Esophagus (tissue), 2 donors: ENCODE data around the gene MYO18B. TPM values are rescaled to one million over a fixed set of nuclear protein-coding genes. Genes with fewer than 3 reads are reported as not detected.
"Not testable (repeated sequence)": the region's sequence is repeated elsewhere in the genome, so short reads cannot be mapped to it uniquely, and the experiment has no call there.

Experiments used
- H3K27ac ChIP-seq, 2 donors: one replicate each; pipeline ENCODE4 v1.5.1; 2013; ENCODE audit warnings: low read depth in 2 of 2, mild to moderate bottlenecking in 2 of 2, inconsistent platforms in 1 of 2, low read length in 1 of 2, moderate library complexity in 1 of 2
- H3K27me3 ChIP-seq, 2 donors: one replicate each; pipeline ENCODE4 v1.6.1; 2013; ENCODE audit warnings: low read length in 2 of 2, control low read depth in 1 of 2, mild to moderate bottlenecking in 1 of 2; ENCODE audit not compliant: insufficient read depth in 2 of 2, control insufficient read depth in 1 of 2
- H3K36me3 ChIP-seq, 2 donors: one replicate each; pipeline ENCODE4 v1.6.1; 2013; ENCODE audit warnings: low read length in 1 of 2; ENCODE audit not compliant: control insufficient read depth in 2 of 2, insufficient read depth in 2 of 2
- H3K4me1 ChIP-seq, 2 donors: one replicate each; pipeline ENCODE4 v1.6.1; 2013; ENCODE audit warnings: low read length in 1 of 2; ENCODE audit not compliant: control insufficient read depth in 2 of 2, insufficient read depth in 2 of 2
- H3K4me3 ChIP-seq, 2 donors: one replicate each; pipeline ENCODE4 v1.5.1; 2013; ENCODE audit warnings: low read length in 2 of 2, mild to moderate bottlenecking in 2 of 2, low read depth in 1 of 2, moderate library complexity in 1 of 2
- H3K9me3 ChIP-seq, 2 donors: one replicate each; pipeline ENCODE4 v1.6.1; 2013; ENCODE audit warnings: mild to moderate bottlenecking in 2 of 2, low read depth in 1 of 2, low read length in 1 of 2, moderate library complexity in 1 of 2; ENCODE audit not compliant: control insufficient read depth in 2 of 2, insufficient read depth in 1 of 2
- WGBS, 2 donors: extraction: QIAGEN DNeasy Blood & Tissue Kit; methylation state at CpG; one replicate each; pipeline ENCODE4 v1.1.7; 2013; 5-methylcytosine and 5-hydroxymethylcytosine counted together
- polyA plus RNA-seq, 2 donors: library from polyadenylated mRNA; stranded (reverse); fragments of 200-250 nt; gene quantifications; one replicate each; pipeline ENCODE4 v1.2.3, GENCODE V29; 2013
- donor health status: healthy with polysubstance abuse.
- donor health status: Bipolar disorder and iron deficiency.

Gene MYO18B
- polyA plus RNA-seq, 2 donors = 0.29 to 0.31 TPM

DNA sequence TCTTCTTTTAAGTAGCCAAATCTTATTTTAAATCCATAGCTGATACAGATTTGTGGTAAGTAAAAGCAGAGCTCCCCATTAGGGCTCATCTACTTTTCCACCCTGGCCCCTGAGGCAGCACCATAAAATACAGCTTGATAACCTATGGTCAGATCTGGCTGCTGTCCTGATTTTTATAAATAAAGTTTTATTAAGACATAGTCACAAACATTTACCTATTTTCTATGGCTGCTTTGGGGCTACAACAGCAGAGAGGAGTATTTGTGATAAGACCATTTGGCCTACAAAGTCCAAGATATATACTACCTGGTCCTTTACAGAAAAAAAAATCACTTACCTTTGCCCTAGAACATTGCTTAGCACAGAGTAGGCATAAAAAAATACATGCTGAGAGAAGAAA, 227.3 kb downstream of the MYO18B start:
- Histone ChIP-seq H3K4me1 (no peaks in the 10 kb centered on the region), H3K27me3 (no peaks in the 10 kb centered on the region), H3K4me3 (no peak overlapping the region), H3K9me3 (no peaks in the 10 kb centered on the region), H3K27ac (no peak overlapping the region), H3K36me3 (no peaks in the 10 kb centered on the region)

DNA sequence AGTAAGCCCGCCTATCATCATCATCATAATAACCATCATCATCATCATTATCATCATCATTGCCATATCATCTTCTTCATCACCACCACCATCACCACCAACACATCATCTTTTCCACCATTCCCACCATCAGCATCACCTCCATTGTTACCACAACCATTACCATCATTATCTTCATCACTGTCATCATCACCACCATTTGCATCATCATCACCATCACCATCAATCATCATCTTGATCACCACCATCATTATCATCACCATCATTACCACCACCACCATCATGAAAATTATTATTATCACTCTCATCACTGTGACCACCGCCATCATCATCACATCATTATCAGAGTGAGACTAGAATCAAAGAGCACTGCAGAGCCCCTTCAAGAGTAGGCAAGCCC, 227.9 kb downstream of the MYO18B start:
- 79 to 86% methylated on average over 2 of the region's 2 CpGs for WGBS, 2 donors
- Histone ChIP-seq H3K4me3 (no peak overlapping the region), H3K27ac (no peak overlapping the region), H3K36me3 (no peaks in the 10 kb centered on the region), H3K27me3 (no peaks in the 10 kb centered on the region), H3K4me1 (no peaks in the 10 kb centered on the region), H3K9me3 (no peaks in the 10 kb centered on the region)

DNA sequence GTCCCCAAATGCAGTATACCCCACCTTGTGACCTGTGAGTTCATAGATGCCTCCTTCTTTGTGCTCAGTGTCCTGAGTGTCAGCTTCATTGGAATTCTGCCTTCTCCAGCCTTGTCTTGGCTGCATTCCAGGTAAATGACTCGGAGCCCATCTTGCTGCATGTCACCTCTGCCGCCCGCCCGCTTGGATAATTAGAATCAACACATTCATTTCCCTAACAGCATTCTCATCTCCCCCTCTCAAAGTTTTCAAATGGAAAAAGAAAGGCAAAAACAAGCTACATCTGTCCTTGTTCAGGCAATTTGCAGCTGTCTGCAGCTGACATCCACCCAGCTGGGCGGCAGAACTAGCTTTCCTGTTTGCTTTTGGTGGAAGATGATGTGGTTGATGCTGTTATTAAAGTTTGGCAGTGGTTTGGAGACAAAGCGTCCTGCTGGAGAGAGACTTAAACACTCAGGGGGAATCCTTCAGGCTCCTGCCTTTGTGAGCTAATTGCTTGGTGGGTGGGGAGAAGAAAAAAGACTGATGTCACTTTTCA, 228.5 kb downstream of the MYO18B start:
- H3K36me3 ChIP-seq = no peaks in the 10 kb centered on the region
- WGBS, 2 donors = 11 to 20% methylated on average over 6 of the region's 6 CpGs

DNA sequence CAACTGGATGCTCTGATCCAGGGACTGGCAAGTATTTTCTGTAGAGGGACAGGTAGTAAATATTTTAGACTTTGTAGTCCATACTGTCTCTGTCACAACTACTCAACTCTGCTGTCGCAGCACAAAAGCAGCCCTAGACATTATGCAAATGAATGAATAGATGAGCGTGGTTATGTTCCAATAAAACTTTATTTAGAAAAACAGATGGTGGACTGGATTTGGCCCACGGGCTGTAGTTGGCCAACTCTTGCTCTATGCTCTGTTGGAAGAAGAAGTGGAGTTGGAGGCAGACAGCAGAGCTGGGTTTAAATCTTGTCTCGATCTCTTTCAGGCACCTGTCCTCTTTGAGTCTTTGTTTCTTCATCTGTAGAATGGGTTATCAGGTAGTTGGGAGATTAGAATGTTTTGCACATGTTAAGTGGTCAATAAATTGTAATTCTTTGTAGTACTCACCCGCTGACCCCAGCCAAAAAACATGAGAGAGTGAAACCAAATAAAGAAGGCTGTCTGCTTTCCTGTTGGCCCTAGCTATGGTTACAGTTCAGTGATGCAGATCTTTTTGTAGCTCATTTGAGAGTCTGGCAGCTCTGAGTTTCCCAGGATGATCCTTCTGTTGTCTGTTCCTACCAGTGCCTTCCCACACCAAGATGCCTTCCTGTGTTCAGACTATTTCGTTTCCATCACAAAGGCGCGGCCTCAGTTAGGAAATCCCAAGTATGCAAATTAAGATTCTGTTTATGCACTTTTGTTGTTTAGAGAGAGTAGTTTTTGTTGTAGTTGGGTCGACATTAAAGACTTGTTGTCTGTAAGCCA, 229.2 kb downstream of the MYO18B start:
- Histone ChIP-seq H3K4me3 (no peak overlapping the region), H3K27ac (no peak overlapping the region), H3K4me1 (no peaks in the 10 kb centered on the region), H3K36me3 (no peaks in the 10 kb centered on the region), H3K9me3 (no peaks in the 10 kb centered on the region), H3K27me3 (no peaks in the 10 kb centered on the region)
- 61 to 63% methylated on average over 9 of the region's 9 CpGs for WGBS, 2 donors

More for the DNA sequence above, 228.5 kb downstream of the MYO18B start:
- no peak overlapping the region for H3K27ac ChIP-seq
- H3K9me3 ChIP-seq = no peaks in the 10 kb centered on the region
- H3K4me3 ChIP-seq = no peak overlapping the region
- no peaks in the 10 kb centered on the region for H3K27me3 ChIP-seq
- H3K4me1 ChIP-seq = no peaks in the 10 kb centered on the region

DNA sequence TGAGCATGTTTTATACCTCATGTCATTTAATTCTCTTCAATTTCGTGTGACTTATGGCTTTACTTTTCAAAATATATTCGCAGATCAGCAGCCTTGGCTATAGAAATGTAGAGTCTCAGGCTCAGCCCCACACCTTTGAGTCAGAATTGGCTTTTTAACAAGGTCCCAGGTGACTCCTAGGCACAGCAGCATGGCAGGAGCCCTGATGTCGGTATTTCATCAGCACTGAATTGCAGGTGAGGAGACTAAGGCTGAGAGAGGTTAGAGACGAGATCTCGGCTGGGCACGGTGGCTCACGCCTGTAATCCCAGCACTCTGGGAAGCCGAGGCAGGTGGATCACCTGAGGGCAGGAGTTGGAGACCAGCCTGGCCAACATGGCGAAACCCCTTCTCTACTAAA, 230.4 kb downstream of the MYO18B start:
- no peak overlapping the region for H3K27ac ChIP-seq
- no peaks in the 10 kb centered on the region for H3K36me3 ChIP-seq
- H3K9me3 ChIP-seq = no peaks in the 10 kb centered on the region
- 68 to 74% methylated on average over 9 of the region's 9 CpGs for WGBS, 2 donors
- H3K27me3 ChIP-seq = no peaks in the 10 kb centered on the region
- no peak overlapping the region for H3K4me3 ChIP-seq
- no peaks in the 10 kb centered on the region for H3K4me1 ChIP-seq

DNA sequence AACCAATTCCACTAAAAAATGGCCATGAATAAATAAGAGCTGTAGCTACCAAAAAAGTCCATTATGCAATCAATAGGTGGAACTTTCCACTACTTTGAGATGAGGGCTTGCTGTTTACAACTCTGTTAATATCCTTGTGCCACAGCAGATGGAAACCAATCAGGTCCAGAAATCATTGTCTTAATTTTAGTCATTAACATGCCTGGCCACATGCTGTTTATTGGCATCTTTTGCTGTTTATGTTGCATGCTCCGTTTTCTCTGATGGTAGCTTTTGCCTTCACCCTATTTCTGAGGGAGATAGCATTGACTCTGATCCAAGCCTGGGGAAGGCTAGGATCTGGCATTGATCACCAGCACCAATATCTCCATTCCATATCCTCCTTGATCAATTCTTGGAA, 234.4 kb downstream of the MYO18B start:
- Histone ChIP-seq H3K36me3 (no peaks in the 10 kb centered on the region), H3K27ac (no peak overlapping the region), H3K27me3 (no peaks in the 10 kb centered on the region), H3K4me3 (no peak overlapping the region), H3K4me1 (no peaks in the 10 kb centered on the region), H3K9me3 (no peaks in the 10 kb centered on the region)
- 54 to 67% methylated on average over 1 of the region's 1 CpG for WGBS, 2 donors

DNA sequence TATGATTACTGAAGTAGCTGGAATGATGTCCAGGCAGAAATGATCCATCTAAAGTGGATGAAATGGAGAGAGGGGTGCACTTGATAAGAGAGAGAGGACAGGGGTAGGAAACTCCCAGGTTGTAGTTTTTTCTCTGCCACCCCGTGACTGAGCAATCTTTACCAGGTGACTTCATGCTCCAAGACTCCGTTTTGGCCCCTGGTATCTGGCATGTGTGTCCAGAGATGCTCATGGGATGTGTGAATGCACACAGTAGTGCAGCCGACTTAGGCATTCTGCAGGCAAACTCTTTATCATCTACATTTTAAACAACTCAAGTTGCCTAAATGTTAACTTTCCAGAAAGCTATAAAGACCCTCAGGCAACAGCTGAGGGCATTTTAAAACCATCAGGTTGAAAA, 238.0 kb downstream of the MYO18B start:
- H3K27ac ChIP-seq = no peak overlapping the region
- no peaks in the 10 kb centered on the region for H3K36me3 ChIP-seq
- no peaks in the 10 kb centered on the region for H3K4me1 ChIP-seq
- peaks cover 0 to 3% of the 10 kb centered on the region in 2 donors for H3K27me3 ChIP-seq
- no peaks in the 10 kb centered on the region for H3K9me3 ChIP-seq
- WGBS, 2 donors = 60 to 61% methylated on average over 3 of the region's 3 CpGs
- H3K4me3 ChIP-seq = no peak overlapping the region

DNA sequence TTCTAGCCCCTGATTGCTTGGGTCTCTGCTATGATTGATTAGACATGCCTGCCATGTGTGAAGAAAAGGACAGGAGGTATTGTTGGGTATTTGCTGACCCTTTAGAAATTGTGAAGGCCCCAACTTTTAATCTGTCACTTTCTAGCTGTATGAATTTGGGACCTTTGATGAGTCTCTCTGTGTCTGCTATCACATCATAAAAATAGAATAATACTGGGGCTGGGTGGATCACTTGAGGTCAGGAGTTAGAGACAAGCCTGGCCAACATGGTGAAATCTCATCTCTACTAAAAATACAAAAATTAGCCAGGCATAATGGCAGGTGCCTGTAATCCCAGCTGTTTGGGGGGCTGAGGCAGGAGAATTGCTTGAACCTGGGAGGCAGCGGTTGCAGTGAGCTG, 242.9 kb downstream of the MYO18B start:
- H3K4me1 ChIP-seq, H3K27me3 ChIP-seq, H3K27ac ChIP-seq, H3K36me3 ChIP-seq, H3K4me3 ChIP-seq, H3K9me3 ChIP-seq: not testable (repeated sequence)
- 91 to 96% methylated on average over 1 of the region's 1 CpG for WGBS, 2 donors

DNA sequence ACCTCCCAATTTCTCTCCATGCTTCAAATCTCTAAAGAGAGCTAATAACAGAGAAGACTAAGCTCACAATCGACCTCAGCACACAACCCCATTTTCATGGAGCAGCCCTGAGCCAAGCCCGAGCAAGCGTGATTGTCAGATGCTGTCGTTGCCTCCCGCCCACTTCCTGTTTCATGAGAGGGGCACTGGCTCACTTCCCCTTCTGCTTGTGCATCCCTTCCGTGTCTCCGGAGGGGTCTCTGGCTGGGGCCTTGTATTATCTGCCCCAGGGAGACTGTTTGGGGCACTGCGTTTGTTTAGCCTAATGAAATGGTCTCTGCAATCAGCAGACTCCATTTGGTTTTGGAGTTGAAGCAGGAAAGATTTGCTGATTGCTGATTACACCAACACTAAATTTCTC, 246.0 kb downstream of the MYO18B start:
- no peaks in the 10 kb centered on the region for H3K27me3 ChIP-seq
- WGBS, 2 donors = 38 to 49% methylated on average over 8 of the region's 8 CpGs
- no peak overlapping the region for H3K4me3 ChIP-seq
- no peaks in the 10 kb centered on the region for H3K9me3 ChIP-seq
- H3K36me3 ChIP-seq = no peaks in the 10 kb centered on the region
- no peaks in the 10 kb centered on the region for H3K4me1 ChIP-seq
- no peak overlapping the region for H3K27ac ChIP-seq

DNA sequence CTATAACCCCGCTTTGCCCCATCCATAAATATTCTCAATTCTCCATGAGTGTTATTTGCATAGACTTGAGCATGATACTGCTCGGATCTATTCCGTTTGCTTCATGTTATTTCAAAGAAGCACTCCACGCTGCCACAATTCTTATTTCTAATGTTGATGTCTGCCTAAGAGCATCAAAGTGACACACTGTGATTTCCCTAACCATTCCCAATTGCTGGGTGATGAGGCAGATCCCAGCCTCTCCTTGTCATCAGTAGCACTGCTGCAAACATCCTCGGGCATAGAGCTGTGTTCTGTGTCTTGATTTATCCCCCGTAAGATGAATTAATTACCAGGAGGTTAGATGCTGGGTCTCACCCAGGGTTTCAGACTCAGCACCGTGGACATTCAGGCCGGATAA, 249.0 kb downstream of the MYO18B start:
- WGBS, 2 donors = 74 to 75% methylated on average over 8 of the region's 8 CpGs
- H3K9me3 ChIP-seq = no peaks in the 10 kb centered on the region
- no peaks in the 10 kb centered on the region for H3K36me3 ChIP-seq
- H3K4me1 ChIP-seq = no peaks in the 10 kb centered on the region
- no peak overlapping the region for H3K4me3 ChIP-seq
- no peak overlapping the region for H3K27ac ChIP-seq
- no peaks in the 10 kb centered on the region for H3K27me3 ChIP-seq
